ENCODE data around the gene KHNYN. TPM values are rescaled to one million over a fixed set of nuclear protein-coding genes. Genes with fewer than 3 reads are reported as not detected.
"Not testable (repeated sequence)": the region's sequence is repeated elsewhere in the genome, so short reads cannot be mapped to it uniquely, and the experiment has no call there.

KHNYN gene
- polyA plus RNA-seq, 1 donor: 38.1 TPM

DNA sequence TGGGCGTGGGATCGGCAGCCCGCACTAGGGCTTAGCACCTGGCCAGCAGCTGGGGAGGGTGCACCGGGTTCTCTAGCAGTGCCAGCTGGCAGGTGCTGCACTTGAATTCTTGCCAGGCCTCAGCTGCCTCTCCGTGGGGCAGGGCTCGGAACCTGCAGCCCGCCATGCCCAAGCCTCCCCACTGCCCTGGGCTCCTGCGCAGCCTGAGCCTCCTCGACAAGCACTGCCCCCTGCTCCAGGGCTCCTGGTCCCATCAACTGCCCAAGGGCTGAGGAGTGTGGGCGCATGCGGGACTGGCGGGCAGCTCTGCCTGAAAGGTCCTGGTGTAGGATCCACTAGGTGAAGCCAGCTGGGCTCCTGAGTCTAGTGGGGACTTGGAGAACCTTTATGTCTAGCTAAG, 43.5 kb downstream of the KHNYN start:
- no peak for DNase-seq (ENCODE audit: low read depth)

DNA sequence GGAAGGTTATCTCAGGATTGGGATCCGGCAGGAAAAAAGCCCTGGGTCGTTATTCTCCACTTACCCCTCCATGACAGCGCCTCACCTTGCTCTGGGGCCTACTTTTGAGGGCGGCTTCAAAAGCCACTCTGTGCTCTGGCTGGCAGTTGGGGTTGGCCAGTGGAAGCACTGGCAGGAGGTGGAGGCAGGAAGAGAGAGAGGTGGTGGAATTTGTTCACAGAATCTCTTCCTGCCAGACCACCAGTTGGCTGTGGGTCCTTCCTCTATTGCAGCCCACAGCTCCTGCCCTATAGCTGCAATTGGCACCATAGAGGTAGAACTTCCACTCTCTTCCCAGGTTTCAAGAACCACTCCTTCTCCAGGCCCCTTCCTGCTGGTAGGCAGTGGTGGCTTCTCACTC, 45.5 kb downstream of the KHNYN start:
- no peak for DNase-seq (ENCODE audit: low read depth)

DNA sequence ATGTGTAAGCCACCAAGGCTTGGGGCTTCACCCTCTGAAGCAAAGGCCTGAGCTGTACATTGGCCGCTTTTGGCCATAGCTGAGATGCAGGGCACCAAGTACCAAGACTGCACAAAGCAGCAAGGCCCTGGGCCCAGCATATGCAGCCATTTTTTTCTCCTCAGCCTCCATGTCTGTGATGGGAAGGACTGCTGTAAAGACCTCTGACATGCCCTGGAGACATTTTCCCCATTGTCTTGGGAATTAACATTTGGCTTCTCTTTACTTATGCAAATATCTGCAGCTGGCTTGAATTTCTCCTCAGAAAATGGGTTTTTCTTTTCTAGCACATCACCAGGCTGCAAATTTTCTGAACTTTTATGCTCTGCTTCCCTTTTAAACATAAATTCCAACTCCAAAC, 50.2 kb downstream of the KHNYN start:
- DNase-seq (ENCODE audit: low read depth): not testable (repeated sequence)

DNA sequence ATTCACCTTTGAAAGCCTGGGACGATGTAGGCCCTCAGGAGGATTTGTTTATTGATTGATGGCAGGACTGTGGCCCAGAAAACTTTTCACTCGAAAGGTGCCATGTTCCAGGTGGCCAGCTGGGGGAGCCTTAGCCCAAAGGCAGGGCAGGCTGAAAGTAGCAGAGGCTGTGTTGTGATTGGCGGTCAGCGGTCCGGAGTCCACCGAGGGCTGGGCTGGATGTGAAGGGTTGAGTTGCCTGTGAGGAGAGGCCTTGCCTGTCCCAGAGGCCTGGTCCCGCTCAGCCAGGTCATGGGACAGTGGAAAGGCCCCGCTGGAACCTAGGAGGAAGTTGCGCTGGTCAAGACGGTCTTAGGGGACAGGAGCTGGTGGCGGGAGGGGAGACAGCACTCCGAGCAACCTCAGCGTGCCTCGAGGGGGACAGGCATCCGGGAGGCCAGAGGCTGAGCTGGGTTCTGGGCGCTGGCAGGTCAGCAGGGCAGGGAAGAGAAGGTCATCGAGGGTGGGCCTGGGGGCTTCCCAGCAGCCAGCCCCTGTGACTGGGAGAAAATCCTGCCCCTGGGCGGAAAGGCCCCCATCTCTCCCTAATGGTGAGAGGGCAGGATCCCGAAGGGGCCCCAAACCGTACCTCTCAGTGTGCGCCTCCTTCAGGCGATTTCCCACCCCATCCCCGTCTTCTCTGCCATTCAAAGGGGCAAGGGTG, 52.0 kb downstream of the KHNYN start:
- DNase-seq (ENCODE audit: low read depth): no peak

DNA sequence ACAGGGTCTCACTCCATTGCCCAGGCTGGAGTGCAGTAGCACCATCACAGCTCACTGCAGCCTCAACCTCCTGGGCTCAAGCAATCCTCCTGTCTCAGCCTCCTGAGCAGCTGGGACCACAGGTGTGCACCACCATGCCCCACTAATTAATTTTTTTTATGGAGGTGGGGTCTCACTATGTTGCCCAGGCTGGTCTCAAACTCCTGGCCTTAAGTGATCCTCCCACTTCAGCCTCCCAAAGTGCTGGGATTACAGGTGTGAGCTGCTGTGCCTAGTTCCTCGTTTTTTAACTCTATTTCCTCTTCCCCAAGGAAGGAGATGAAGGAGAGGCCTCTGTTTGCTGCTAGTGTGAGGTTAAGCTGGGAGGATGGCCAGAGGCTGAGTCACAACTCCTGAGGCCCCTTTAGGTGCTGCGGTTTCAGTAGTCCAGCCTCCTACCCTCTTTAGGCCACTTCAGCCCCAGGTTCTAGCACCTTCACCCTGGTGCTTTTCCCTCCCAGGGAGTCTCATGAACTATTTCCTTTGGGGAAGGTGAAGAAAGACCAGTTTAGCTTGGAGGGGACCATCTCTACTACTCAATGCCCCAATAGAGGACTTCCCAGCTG, 53.0 kb downstream of the KHNYN start:
- DNase-seq (ENCODE audit: low read depth): not testable (repeated sequence)

DNA sequence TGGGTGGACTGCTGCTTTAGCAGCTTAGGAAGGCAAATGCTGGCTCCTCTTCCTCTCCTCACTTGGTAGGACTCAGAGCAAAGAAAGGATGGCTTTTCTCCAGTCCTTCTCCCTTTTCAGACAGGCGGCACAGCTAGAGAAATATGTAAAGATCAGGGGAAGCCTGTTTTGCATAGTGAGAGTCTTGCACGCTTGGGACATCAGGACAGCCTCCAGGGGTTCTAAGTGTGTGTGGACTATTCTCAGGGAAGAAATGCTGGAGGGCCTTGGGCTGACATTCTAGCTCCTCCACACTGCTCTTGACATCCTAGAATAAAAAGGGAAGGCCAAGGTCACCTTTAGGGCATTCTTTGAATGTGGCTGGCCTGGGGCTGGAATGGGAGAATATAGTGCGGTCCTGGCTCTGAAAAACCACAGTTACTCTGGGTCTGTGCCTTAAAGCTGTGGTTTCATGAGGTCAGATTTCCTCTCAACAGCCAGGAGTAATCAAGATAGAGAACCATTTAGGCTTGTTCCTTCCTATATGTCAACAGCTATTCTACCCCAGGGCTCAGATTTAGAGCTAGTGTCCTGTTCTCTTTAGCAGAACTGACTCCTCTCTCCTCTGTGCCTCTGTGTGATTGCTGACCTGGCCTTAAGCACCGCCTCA, 54.0 kb downstream of the KHNYN start:
- no peak for DNase-seq (ENCODE audit: low read depth)

Other genes with a start within 250 kb of the KHNYN start
- gene IPO4, start 241.1 kb upstream of the KHNYN start, polyA plus RNA-seq (ENCODE audit: insufficient read length): 26.4 TPM
- gene TM9SF1, start 234.5 kb upstream of the KHNYN start, polyA plus RNA-seq (ENCODE audit: insufficient read length): 18.8 TPM
- 5.0 TPM for gene TSSK4, start 224.3 kb upstream of the KHNYN start, polyA plus RNA-seq (ENCODE audit: insufficient read length)
- gene CHMP4A, start 216.5 kb upstream of the KHNYN start, polyA plus RNA-seq (ENCODE audit: insufficient read length): 40.0 TPM
- 5.5 TPM for gene MDP1, start 213.9 kb upstream of the KHNYN start, polyA plus RNA-seq (ENCODE audit: insufficient read length)
- 188 TPM for gene NEDD8, start 197.6 kb upstream of the KHNYN start, polyA plus RNA-seq (ENCODE audit: insufficient read length)
- 53.3 TPM for gene GMPR2, start 197.0 kb upstream of the KHNYN start, polyA plus RNA-seq (ENCODE audit: insufficient read length)
- 37.0 TPM for gene TINF2, start 187.3 kb upstream of the KHNYN start, polyA plus RNA-seq (ENCODE audit: insufficient read length)
- 0.86 TPM for gene TGM1, start 166.8 kb upstream of the KHNYN start, polyA plus RNA-seq (ENCODE audit: insufficient read length)
- 14.7 TPM for gene RABGGTA, start 158.4 kb upstream of the KHNYN start, polyA plus RNA-seq (ENCODE audit: insufficient read length)
- gene DHRS1, start 130.2 kb upstream of the KHNYN start, polyA plus RNA-seq (ENCODE audit: insufficient read length): 15.0 TPM
- 21.1 TPM for gene NOP9, start 130.1 kb upstream of the KHNYN start, polyA plus RNA-seq (ENCODE audit: insufficient read length)
- 8.2 TPM for gene CIDEB, start 122.0 kb upstream of the KHNYN start, polyA plus RNA-seq (ENCODE audit: insufficient read length)
- 2.0 TPM for gene LTB4R2, start 119.8 kb upstream of the KHNYN start, polyA plus RNA-seq (ENCODE audit: insufficient read length)
- 2.1 TPM for gene LTB4R, start 118.5 kb upstream of the KHNYN start, polyA plus RNA-seq (ENCODE audit: insufficient read length)
- gene ADCY4, start 94.9 kb upstream of the KHNYN start, polyA plus RNA-seq (ENCODE audit: insufficient read length): 15.2 TPM
- gene RIPK3, start 90.0 kb upstream of the KHNYN start, polyA plus RNA-seq (ENCODE audit: insufficient read length): 1.1 TPM
- 39.2 TPM for gene NFATC4, start 61.8 kb upstream of the KHNYN start, polyA plus RNA-seq (ENCODE audit: insufficient read length)
- 23.1 TPM for gene NYNRIN, start 31.0 kb upstream of the KHNYN start, polyA plus RNA-seq (ENCODE audit: insufficient read length)
- gene CBLN3, start 286 bp upstream of the KHNYN start, polyA plus RNA-seq (ENCODE audit: insufficient read length): 2.4 TPM
- 54.1 TPM for gene SDR39U1, start 12.8 kb downstream of the KHNYN start, polyA plus RNA-seq (ENCODE audit: insufficient read length)
- gene CMA1, start 78.3 kb downstream of the KHNYN start, polyA plus RNA-seq (ENCODE audit: insufficient read length): not detected
- gene CTSG, start 146.3 kb downstream of the KHNYN start, polyA plus RNA-seq (ENCODE audit: insufficient read length): 2.5 TPM
- not detected for gene GZMH, start 179.7 kb downstream of the KHNYN start, polyA plus RNA-seq (ENCODE audit: insufficient read length)
- not detected for gene GZMB, start 204.2 kb downstream of the KHNYN start, polyA plus RNA-seq (ENCODE audit: insufficient read length)